ENCODE measurements around the gene RASD1. TPM values are rescaled to one million over a fixed set of nuclear protein-coding genes. Genes with fewer than 3 reads are reported as not detected.
A peak's percentile ranks its signal among the peaks of the same experiment; 100 is the strongest.

Gene RASD1
- total RNA-seq, 3 donors from 2014 or later, result 64.0 to 140 (median 75.0) TPM

DNA sequence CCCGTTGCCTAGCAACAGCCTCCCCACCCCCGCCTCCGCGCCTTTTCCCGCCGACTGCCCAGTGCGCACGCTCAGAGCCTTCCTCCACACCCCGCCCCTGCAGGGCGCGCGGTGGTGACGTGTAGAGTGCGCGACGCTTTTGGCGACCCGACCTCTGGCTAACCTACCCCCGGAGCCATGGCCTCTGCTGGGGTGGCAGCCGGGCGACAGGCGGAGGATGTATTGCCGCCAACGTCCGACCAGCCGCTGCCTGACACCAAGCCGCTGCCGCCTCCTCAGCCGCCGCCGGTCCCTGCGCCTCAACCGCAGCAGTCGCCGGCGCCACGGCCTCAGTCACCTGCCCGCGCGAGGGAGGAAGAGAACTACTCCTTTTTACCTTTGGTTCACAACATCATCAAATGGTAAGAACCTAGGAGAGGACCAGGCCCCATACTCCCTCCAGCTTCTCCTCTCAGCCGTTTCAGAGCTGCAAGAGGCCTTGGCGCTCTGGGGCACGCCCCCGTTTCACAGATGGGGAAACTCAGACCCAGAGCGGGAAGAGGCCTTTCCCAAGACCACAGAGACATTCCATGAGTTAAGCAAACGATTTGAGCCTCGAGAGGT is 19.2 kb downstream of the RASD1 start, which contains the start of gene MED9:
Gene MED9 (plus strand): TSS at position 136 of the 603 bp plus-strand sequence. CDS start 42 bp downstream, at position 178.
- peak within 1 kb of the TSS; percentile 92 to 94 for H3K27ac ChIP-seq
- no peaks in the 10 kb centered on the region for H3K36me3 ChIP-seq
- no peaks in the 10 kb centered on the region for H3K9me3 ChIP-seq
- H3K27me3 ChIP-seq, result no peaks in the 10 kb centered on the region
- TF ChIP-seq, protein P1, sequence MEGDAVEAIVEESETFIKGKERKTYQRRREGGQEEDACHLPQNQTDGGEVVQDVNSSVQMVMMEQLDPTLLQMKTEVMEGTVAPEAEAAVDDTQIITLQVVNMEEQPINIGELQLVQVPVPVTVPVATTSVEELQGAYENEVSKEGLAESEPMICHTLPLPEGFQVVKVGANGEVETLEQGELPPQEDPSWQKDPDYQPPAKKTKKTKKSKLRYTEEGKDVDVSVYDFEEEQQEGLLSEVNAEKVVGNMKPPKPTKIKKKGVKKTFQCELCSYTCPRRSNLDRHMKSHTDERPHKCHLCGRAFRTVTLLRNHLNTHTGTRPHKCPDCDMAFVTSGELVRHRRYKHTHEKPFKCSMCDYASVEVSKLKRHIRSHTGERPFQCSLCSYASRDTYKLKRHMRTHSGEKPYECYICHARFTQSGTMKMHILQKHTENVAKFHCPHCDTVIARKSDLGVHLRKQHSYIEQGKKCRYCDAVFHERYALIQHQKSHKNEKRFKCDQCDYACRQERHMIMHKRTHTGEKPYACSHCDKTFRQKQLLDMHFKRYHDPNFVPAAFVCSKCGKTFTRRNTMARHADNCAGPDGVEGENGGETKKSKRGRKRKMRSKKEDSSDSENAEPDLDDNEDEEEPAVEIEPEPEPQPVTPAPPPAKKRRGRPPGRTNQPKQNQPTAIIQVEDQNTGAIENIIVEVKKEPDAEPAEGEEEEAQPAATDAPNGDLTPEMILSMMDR (IDR thresholded peaks at IDR 0.05), result no peak
- peak; percentile 36 for TF ChIP-seq POLR2A (IDR thresholded peaks at IDR 0.05)
- TF ChIP-seq POLR2AphosphoS5 (IDR thresholded peaks at IDR 0.05), result peak; percentile 83 to 91 (median 83)
- DNase-seq (ENCODE audit: low spot score in 2 of 2), result peak; percentile 87 to 91
- peak within 1 kb of the TSS; percentile 86 to 98 (median 88) for H3K4me3 ChIP-seq
- peaks cover 0 to 14% of the 10 kb centered on the region in 2 donors for H3K4me1 ChIP-seq
- intact Hi-C loops (cut with DNase I; ENCODE audit: low total_unique reads), result no loop called here

DNA sequence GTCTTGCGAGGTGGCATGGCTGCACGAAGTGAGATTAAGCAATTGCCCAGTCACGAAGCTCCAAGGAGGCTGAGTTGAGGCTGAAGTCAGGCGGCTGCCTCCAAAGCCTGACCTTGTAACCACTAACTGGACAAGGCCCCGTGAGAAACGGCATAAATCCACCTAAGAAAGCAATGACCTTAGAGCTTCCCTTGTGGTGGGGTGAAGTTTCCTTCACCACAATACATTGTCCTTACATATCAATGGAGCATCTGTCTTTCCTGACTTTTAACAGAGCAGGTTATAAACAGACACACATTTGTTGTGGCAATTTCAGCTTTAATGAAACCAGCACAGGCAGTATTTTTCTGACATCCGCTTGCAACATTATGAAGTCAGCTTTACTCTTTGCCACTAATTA is 21.9 kb downstream of the RASD1 start:
- TF ChIP-seq, protein P1 (IDR thresholded peaks at IDR 0.05), result no peak
- TF ChIP-seq POLR2AphosphoS5 (IDR thresholded peaks at IDR 0.05), result no peak
- TF ChIP-seq POLR2A (IDR thresholded peaks at IDR 0.05), result no peak
- no peak for DNase-seq (ENCODE audit: low spot score in 2 of 2)
- Histone ChIP-seq H3K9me3 (no peaks in the 10 kb centered on the region), H3K36me3 (no peaks in the 10 kb centered on the region), H3K4me1 (peaks cover 0 to 14% of the 10 kb centered on the region in 2 donors), H3K4me3 (no peak overlapping the region), H3K27me3 (no peaks in the 10 kb centered on the region), H3K27ac (no peak overlapping the region)
- intact Hi-C loops (cut with DNase I; ENCODE audit: low total_unique reads), result no loop called here

DNA sequence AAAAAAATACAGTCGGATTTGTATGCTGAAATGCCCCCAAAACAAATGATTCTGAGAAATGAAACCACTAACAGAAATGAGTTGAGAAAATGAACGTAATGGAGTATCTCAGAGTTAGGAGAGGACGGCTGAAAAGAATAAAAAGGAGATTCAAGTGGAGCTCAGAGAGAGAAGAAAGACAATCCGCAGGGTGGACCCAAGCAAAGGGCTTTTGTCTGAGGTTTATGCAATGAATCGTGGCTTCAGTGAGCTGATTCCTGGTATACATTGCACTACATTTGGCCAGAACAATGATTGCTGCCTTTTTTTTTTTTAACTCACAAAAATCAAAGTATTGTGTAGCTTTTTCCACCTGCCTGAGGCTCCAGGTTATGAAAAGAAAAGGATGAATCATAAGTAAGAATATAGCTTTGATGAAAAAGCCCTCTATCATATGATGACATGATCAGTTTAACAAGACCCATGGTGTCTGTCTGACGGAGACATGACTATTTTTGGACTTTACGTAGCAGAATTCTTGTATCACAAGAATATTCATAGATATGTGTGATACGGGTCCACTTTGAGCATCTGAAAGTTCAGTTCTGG is 23.8 kb downstream of the RASD1 start:
- Histone ChIP-seq H3K4me3 (no peak overlapping the region), H3K27ac (peak overlapping the region in 1 of 2 donors; percentile 55), H3K4me1 (peaks cover 0 to 4% of the 10 kb centered on the region in 2 donors), H3K9me3 (no peaks in the 10 kb centered on the region), H3K27me3 (no peaks in the 10 kb centered on the region), H3K36me3 (no peaks in the 10 kb centered on the region)
- intact Hi-C loops (cut with DNase I; ENCODE audit: low total_unique reads), result no loop called here
- TF ChIP-seq, protein P1 (IDR thresholded peaks at IDR 0.05), result no peak
- TF ChIP-seq POLR2AphosphoS5 (IDR thresholded peaks at IDR 0.05), result no peak
- TF ChIP-seq POLR2A (IDR thresholded peaks at IDR 0.05), result no peak
- no peak for DNase-seq (ENCODE audit: low spot score in 2 of 2)

DNA sequence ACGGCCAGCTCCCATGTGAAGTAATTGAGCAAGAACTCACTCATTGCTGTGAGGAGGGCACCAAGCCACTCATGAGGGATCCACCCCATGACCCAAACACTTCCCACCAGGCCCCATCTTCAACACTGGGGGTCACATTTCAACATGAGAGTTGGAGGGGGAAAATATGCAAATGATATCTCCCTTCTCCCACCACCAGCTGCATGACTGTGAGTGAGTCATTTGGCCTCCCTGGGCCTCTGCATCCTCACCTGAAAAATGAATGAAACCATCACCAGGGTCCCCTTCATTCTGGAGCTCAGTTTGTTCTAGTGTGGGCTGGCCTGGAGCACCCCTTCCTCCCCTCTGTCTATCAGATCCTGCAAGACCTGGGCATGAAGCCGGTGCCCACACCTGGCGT is 26.2 kb downstream of the RASD1 start:
- no peaks in the 10 kb centered on the region for H3K9me3 ChIP-seq
- H3K36me3 ChIP-seq, result no peaks in the 10 kb centered on the region
- no peaks in the 10 kb centered on the region for H3K27me3 ChIP-seq
- no peak overlapping the region for H3K27ac ChIP-seq
- H3K4me1 ChIP-seq, result peaks cover 0 to 4% of the 10 kb centered on the region in 2 donors
- no peak for DNase-seq (ENCODE audit: low spot score in 2 of 2)
- TF ChIP-seq POLR2A (IDR thresholded peaks at IDR 0.05), result no peak
- no peak for TF ChIP-seq POLR2AphosphoS5 (IDR thresholded peaks at IDR 0.05)
- TF ChIP-seq, protein P1 (IDR thresholded peaks at IDR 0.05), result no peak
- intact Hi-C loops (cut with DNase I; ENCODE audit: low total_unique reads), result no loop called here
- H3K4me3 ChIP-seq, result no peak overlapping the region

DNA sequence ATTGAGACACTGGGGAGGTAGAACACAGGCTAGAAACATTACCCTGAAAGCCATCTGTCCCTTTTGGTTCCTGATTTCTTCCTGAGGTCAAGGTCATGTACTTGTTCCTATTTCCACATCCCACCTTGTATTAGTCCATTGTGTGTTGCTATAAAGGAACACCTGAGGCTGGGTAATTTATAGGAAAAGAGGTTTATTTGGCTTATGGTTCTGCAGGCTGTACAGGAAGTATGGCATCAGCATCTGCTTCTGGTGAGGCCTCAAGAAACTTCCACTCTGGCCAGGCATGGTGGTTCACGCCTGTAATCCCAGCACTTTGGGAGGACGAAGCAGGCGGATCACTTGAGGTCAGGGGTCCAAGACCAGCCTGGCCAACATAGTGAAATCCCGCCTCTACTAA is 26.8 kb downstream of the RASD1 start:
- no peak for DNase-seq (ENCODE audit: low spot score in 2 of 2)
- TF ChIP-seq POLR2AphosphoS5 (IDR thresholded peaks at IDR 0.05), result no peak
- Histone ChIP-seq H3K4me1 (peaks cover 0 to 4% of the 10 kb centered on the region in 2 donors), H3K27me3 (no peaks in the 10 kb centered on the region), H3K27ac (no peak overlapping the region), H3K36me3 (no peaks in the 10 kb centered on the region), H3K9me3 (no peaks in the 10 kb centered on the region), H3K4me3 (no peak overlapping the region)
- intact Hi-C loops (cut with DNase I; ENCODE audit: low total_unique reads), result no loop called here
